Right ventricle myocardium superior (tissue), 1 donor: ENCODE data around the gene CITED1. TPM values are rescaled to one million over a fixed set of nuclear protein-coding genes. Genes with fewer than 3 reads are reported as not detected.

ENCODE experiments used
- ATAC-seq: fragments of 200-7000 bp; cut with Tn5 transposase; one replicate; pipeline ENCODE4 v1.9.1; 2020; ENCODE audit warnings: mild to moderate bottlenecking; ENCODE audit not compliant: poor library complexity
- DNase-seq: peaks from one replicate; pipeline ENCODE4 v3.0.0-alpha.2; 2020
- intact Hi-C: fragments of 100-400 bp; cut with DNase I; formaldehyde crosslinking; loops from one replicate; pipeline ENCODE4 v1.11.2; 2022
- total RNA-seq: library from RNA; stranded (reverse); fragmentation: NEBNext Ultra II Directional; extraction: Animal tissue kit (Norgen Biotek cat#: 25700); gene quantifications from one replicate; pipeline ENCODE4 v1.2.1, GENCODE V29; 2021
- donor health status: DM: no; HTN: yes; CAD: no; lungs with severe emphysema.

CITED1 gene
- total RNA-seq, 1 donor from 2014 or later: not detected

DNA sequence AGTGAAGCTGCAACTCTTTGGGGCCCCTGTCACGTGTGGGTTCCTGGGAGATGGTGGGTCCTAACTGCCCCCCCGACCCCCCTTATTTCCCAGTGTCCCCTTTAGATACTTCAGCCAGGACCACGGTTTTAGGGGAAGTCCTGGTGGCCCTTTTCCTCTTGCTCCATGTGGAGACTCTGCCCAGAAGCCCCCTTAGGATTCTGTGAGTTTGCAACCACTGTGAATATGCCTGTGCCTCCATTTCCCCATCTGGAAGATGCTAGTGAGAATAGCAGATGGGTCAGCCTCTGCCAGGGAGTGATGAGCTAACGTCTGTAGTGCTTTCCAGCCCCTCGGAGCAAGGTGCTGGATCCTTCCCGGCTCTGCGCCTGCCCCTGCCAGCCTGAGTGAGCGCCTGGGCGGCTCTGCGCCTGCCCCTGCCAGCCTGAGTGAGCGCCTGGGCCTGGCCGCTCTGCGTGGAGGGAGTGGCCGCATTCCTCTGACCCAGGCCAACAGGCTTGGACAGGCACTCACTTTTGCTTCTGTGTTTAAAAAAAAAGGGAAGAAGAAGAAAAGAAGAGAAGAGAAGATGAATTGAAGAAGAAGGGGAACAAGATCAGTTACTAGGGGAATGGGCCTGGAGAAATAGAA is 6.7 kb upstream of the CITED1 start:
- intact Hi-C loops: no loop called here
- DNase-seq: no peak
- no peak for ATAC-seq

DNA sequence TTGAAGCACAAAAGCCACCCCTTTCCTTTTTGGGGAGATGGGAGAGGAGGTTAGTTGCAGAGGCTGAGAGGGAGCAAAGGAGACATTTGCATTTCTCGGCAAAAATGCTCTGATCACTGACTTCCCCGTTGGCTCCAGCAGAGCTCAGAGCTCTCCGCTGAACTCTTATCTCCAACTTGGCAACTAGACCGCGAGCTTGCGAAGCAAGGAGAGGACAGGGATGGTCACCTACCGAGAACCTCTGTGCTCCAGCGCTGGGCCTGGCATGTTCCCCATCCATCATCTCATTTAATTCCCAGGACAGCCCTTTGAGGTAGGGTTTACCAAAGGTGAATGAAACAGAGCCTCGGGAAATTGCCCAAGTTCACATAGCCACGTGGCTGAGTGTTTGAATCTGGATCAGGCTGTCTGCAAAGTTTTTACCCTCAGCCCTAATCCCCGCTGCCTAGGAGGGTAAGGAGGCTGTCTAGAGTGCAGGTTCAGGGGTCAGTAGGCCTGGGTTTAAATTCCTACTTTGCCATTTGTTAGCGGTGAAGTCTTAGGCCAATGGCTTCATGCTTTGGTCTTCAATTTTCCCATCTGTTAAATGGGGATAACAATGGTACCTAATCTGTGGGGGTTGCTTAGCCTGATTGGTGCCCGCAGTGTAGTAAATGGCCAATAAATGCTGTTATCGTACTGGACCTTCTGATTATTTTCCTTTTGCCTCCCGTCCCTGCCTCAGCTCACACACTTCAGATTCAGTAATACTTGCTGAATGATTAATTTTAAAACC is 3.8 kb upstream of the CITED1 start:
- intact Hi-C loops: no loop called here
- ATAC-seq: peak; percentile 33
- no peak for DNase-seq

DNA sequence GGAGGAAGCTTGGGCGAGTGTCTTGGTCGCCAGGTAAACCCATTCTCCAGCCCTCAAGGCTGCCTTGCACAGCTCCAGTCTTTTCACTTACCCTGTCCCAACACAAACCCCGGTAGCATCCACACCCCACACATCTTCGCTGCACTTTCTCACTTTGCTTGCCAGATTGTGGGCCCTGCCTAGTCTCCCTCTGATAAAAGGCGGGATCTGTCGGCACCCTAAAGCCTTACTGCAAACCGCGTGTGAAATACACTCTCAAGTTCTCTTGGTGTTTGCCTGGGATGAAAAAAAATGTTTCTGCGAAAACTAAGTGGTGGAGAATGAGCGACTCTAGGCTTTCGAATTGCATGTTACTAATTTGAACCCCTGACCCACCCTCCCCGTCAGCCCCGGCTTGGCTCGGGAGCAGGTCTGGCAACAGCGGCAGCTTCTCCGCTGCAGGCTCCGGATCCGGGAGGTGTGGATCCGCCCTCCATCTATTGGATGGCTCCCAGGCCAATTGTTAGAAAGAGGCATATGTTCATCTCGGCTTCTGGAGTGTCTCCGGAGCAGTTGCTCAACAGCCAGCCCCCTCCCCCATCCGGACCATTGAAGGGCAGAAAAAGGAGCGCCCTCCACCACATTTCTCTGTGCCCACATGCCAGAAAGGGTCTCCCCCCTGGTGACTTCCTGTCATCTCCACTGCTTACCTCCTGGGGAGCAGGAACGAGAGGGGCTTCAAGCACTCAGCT is 3.0 kb upstream of the CITED1 start:
- intact Hi-C loops: no loop called here
- peak; percentile 74 for DNase-seq
- peak; percentile 82 for ATAC-seq

DNA sequence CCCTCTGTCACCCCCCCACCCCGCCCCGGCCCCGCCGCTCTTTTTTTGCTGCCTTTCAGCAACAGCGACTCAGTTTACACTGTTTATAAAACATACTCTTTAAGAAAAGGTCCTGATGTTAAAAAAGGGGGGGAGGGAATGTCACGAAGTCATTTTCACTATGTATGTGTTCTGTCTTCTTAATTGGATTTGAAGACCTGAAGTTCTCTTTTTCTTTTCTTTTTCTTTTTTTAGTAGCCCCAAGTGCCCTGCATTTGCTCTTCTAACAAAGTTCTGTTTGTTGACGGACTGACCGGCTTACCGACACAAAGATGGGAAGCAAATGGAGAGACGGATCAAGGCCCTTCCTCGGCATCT is 2.5 kb upstream of the CITED1 start:
- DNase-seq (no peak), ATAC-seq (no peak)
- intact Hi-C loops: no loop called here

DNA sequence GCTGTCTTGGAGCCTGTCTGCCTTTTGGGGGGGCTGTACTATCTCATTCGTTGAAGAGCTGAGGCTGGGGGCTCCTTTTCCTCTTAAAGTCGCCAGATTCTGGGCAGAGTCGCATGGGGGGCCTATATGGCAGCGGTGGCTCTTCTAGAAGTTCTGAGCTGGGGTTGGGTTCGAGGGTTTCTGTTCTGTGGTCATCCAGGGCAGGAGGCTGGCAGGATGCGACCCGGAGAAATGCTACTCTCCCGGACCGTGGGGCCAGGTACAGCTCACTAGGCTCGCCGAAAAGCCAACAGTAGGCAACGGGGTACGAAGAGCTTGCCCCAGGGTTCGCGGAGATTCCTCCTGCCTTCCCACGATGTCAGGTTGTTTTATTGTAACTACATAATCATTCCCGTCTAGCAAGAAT is 1.9 kb upstream of the CITED1 start:
- intact Hi-C loops: no loop called here
- DNase-seq (no peak), ATAC-seq (no peak)

DNA sequence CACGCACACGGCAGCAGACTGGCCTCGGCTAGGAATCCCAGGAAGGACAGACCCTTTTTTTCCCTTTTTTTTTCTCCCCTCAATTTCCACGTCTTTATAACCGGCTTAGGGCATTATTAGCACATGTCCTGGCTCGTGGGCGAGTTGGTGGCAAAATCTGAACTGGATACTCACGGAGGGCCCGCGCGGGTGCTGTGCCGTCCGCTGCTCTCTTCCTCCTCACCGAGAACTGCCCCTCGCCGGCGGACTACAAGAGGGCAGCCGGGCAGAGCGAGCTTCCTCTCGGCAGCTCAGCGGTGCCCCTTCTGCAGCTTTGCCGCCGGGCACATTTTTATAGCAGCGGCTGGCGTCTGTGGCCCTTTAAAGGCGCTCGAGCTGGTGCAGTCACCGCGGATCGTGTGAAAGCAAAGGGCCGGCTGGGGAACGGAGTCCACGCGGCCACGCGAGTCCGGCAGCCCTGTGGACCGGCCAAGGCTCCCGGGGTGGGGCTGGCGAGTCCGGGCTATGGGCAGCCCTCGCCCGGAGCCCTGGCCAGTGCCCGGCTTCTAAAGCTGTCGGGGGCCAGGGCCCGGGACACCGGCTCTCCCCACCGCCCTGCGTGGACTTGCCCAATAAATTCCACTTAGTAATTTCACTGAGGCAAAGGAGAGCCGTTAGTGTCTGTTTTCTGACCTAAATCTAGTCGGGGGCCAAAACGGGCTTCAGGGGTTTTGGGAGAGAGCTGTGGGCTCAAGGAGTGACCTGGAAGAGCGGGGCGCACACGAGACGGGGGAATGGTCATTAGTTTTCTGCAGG is 1.3 kb upstream of the CITED1 start:
- DNase-seq (peak; percentile 63), ATAC-seq (peak; percentile 78)
- intact Hi-C loops: no loop called here

DNA sequence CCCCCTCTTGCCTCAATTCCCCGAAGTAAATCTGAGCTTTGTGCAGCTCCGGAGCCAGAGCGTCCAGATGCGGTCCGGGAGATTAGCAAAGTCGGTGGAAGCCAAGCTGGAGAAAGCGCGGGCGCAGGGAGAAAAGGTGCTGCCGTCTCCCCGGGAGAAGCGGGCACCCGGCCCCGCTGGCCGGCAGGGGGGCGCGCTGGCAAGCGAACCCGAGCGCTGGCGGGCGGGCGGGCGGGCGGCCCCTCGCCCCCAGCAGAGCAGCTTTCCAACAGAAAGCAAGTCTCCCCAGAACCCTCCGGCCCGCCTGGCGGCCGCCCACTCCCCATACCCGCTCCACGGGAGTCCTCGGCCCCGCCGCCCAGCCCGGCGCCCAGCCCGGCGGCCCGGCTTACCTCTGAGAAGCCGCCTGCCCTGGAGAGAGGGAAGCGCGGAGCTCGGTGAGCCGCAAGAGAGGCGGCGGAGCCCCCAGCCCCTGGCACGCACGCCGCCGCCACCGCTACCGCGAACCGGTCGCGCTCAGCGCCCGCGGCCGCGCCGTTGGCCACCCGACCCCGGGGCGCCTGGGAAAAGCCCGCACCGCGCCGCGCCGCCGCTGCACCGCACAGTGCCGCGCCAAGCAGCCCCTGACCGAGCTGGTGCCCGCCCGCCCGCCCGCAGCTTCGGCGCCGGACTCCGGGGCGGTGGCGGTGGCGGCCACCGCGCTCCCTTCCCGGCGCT is 529 bp upstream of the CITED1 start:
- ATAC-seq: no peak
- no peak for DNase-seq
- intact Hi-C loops: no loop called here

DNA sequence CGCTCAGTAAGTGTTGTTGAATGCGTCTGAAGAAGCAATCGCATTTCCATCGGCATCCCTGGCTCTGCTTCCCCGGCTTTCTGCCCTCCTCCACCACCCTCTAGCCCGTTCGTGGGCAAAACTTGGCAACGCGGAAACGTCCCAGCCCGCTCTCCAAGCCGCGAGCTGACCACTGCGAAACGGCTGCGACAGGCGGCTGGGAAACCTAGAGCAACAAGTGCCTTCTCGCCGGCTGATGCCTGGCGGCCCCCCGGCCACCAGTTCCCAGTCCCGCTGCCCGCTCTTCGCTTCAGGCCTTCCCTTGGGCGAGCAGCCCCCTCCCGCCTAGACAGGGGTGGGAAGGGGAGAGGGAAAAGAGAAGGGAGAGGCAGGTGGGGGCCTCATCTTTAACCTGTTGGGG is 837 bp downstream of the CITED1 start:
- ATAC-seq (no peak), DNase-seq (no peak)
- intact Hi-C loops: no loop called here

DNA sequence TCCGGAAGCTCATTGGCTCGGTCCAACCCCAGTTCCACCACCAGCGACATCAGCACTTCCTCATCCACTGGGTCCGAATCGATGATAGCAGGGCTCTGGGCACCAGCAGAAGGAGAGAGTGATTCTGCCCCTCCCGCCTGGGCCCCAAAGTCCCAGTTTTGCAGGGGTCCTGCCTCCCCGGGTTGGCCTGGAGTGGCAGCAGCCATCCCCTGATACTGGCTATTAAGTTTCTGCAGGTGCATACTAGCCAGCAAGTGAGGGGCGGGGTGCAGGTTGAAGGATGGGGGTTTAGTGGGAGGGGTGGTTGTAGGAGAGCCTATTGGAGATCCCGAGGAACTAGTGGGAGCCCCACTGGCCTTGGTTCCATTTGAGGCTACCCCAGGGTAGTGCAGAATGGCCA is 3.9 kb downstream of the CITED1 start:
- DNase-seq (no peak), ATAC-seq (no peak)
- intact Hi-C loops: no loop called here

DNA sequence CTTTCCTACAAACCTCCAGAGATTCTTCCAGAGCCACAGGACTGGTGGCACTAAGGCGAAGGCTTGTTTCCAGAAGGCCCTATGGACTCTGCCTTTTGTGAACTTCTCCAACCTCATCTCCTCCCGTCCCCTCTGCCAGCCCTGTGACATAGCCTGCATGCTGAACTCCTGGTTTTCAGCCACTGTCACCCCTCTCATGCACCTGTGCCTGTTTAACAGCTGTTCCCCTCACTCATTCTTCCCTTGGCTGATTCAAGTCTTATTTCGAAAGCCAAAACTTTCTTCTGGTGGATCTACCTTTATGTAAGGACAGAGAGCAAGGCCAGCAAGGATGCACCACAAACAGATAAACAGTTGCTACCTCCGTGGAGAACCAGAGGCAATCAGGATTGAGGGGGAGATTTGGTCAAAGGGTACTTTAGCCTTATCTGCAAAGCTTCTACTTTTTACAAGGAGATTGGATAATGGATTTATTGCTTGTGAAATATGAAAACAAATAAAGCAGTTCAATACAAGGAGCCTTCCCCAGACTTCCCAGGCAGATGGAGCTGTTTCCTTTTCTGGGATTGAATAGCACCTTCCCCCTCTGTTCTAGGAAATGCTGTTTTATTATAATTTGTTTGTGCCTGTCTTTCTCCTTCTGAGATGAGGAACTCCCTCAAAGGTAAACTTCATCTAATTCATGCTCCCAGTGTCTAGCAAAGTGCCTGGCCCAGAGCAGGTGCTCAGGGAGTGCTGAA is 5.7 kb downstream of the CITED1 start:
- ATAC-seq (no peak), DNase-seq (no peak)
- intact Hi-C loops: loop anchor here (10.0 kb wide), 1 partner anchor 245 kb away; no protein-coding TSS in a partner anchor

DNA sequence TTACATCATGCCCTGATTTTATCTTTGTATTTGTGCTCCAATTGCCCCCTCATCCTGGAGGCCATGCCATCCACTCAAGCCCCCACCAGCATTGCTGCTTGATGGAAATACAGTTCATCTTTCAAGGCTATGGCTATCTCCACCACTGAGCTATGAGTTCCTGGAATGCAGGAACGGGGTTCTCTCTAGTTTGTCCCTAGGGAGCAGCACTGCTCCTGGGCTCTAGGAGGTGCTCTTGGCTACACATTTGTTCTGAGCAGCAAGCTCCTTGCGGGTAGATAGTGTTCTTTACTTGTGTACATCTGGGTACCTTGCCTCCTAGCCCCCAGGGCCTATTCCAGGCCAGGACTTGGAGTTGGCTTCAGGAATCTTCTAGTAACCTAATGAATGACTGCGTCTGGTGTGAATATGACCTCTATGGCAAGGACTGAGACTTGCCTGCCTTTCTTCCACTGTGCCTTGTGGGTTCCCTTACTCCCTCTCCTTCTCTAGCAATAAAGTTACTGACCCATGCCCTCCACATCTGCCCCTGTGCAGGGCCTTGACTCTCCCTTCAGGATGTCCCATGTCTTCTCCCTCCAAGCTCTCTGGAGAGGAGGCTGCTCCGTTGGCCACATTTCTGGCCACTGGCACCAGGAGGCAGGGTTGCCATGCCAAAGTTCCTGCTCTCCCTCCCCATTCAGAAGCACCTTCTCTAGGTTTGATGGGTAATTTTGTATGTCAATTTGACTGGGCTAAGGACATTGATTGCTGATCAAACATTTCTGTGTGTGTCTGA is 7.6 kb downstream of the CITED1 start:
- intact Hi-C loops: loop anchor here (10.0 kb wide), 1 partner anchor 247 kb away; no protein-coding TSS in a partner anchor
- no peak for DNase-seq
- ATAC-seq: no peak

DNA sequence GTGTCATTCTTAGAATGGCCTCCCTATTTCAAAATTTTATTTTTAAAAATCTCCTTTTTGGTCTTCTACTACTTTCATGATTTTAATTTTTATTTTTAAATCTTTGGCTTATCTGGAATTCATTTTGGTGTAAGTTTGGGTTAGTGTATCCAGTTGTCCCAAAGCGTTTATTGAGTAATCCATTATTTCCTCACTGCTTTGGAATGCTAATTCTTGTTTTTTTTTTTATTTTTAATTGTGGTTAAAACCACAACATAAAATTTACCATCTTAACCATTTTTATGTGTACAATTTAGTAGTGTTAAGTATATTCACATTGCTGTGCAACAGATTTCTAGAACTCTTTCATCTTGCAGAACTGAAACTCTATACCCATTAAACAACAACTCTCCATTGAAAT is 8.7 kb downstream of the CITED1 start:
- intact Hi-C loops: loop anchor here (10.0 kb wide), 1 partner anchor 248 kb away; no protein-coding TSS in a partner anchor
- DNase-seq (no peak), ATAC-seq (no peak)

DNA sequence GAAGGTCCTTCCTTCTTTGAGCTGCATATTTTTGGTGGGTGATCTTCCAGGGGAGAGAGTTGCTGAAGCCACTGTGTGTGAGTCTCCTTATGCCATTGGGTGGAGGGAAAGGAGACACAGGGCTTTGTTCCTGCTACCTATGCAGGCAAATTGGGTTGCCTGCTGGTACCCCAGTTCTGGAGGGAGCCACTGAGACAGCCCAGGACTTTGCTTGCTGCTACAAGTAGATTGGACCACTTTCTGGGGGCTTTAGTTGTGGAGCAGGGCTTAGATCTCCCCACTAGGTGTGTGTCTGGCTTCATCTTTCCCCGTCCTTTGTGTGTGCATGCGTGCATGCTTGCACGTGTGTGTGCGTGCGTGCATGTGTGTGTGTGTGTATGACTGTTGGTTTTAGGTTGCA is 10.0 kb downstream of the CITED1 start:
- ATAC-seq (no peak), DNase-seq (no peak)
- intact Hi-C loops: loop anchor here (10.0 kb wide), 1 partner anchor 249 kb away; no protein-coding TSS in a partner anchor

DNA sequence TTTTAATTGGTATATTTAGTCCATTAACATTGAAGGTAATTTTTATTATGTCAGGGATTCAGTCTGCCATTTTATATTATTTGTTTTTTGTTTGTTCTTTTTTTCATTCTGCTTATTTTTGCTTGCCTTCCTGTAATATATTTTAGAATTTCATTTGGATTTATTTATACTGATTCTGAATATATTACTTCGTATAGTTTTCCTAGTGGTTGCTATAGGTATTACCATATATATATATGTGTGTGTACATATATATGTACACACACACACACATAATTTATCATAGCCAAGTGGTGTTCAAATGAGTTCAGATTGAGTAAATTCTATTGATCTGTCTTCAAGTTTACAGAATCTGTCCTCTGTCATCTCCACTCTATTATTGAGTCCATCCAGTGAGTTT is 11.2 kb downstream of the CITED1 start:
- intact Hi-C loops: loop anchor here (10.0 kb wide), 1 partner anchor 250 kb away; no protein-coding TSS in a partner anchor
- DNase-seq: no peak
- ATAC-seq: no peak

DNA sequence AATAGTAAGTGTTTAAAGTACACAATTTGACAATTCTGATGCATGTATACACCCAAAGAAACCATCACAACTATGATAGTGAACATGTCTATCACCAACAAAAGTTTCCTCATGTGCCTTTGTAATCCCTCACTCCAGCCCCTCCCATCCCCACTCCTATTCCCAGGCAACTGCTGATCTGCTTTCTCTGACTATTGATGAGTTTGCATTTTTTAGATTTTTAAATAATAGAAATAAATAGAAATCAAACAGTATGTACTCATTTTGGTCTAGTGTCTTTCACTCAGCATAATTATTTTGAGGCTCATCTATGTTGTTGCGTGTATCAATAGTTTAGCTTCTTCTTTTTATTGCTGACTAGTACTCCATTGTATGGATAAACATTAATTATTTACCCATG is 23.4 kb downstream of the CITED1 start:
- no peak for ATAC-seq
- no peak for DNase-seq
- intact Hi-C loops: no loop called here

DNA sequence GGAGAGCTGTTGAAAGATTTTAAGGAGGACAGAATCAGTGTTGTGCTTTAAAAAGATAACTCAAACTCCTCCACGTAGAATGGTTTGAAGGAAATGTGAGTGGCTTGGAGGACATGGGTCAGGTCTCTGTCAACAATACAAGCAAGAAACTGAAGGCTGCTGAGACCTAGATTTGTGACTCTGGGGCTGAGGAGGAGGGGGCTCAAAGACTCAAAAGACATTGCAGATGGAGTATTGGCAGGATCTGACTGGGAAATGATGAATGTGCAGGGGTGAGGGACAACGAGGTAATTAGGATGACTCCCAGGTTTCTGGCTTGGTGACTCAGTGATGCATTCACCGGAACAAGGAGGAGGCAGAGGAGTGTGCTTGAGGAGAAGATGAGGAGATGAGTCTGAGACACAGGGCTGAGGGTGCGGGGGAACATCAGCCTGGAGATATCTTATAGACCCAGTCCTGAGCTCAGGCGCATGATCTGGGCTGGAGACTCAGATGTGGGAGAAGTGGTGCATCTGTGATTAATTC is 25.3 kb downstream of the CITED1 start:
- ATAC-seq (no peak), DNase-seq (no peak)
- intact Hi-C loops: no loop called here

DNA sequence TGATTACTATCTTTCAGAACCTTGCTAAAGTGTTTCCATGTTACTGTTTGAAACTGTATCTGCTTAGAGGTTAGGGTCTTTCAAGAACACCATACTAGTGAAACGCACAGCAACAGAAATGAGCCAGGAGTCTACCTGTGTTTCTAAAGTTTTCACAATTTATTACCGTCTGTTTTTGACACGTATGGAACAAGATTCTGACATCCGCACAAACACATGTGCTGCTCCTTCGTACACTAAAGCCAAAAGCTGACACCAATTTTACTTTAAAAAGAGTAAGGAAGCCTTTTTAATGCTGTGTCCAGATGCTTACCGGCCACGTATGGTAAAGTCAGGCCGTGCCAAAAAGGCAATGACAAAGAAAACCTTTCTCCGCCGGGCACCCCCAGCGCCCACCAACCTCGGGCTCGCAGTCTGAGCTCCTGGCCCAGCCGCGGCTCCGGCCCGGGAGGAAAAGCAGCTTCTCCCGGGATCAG is 29.2 kb downstream of the CITED1 start:
- intact Hi-C loops: no loop called here
- DNase-seq: no peak
- ATAC-seq: no peak
